Osteoblast (primary cell): ENCODE data around the gene TGFBRAP1. TPM values are rescaled to one million over a fixed set of nuclear protein-coding genes. Genes with fewer than 3 reads are reported as not detected.

Experiments used
- DNase-seq: peaks from one replicate; pipeline ENCODE4 v3.0.0; 2011; ENCODE audit warnings: low spot score, mixed read lengths; ENCODE audit not compliant: insufficient read length; ENCODE audit errors: missing footprints
- H2AFZ ChIP-seq: 2 replicates; pipeline ENCODE4 v1.6.0; 2011; ENCODE audit warnings: mild to moderate bottlenecking, low read length
- H3K27ac ChIP-seq: 2 replicates; pipeline ENCODE4 v1.5.1; 2011; ENCODE audit warnings: mild to moderate bottlenecking, low read depth, low read length, moderate library complexity
- H3K27me3 ChIP-seq: 2 replicates; pipeline ENCODE4 v1.6.0; 2012; ENCODE audit warnings: mild to moderate bottlenecking, control low read depth, inconsistent platforms, low read length, moderate library complexity; ENCODE audit not compliant: insufficient read depth
- H3K36me3 ChIP-seq: 2 replicates; pipeline ENCODE4 v1.5.1; 2011; ENCODE audit warnings: mild to moderate bottlenecking, low read length, control low read depth, moderate library complexity; ENCODE audit not compliant: insufficient read depth
- H3K4me1 ChIP-seq: 2 replicates; pipeline ENCODE4 v1.5.1; 2011; ENCODE audit warnings: mild to moderate bottlenecking, low read length, control low read depth, moderate library complexity; ENCODE audit not compliant: insufficient read depth
- H3K4me2 ChIP-seq: 2 replicates; pipeline ENCODE4 v1.6.0; 2011; ENCODE audit warnings: mild to moderate bottlenecking, low read length; ENCODE audit not compliant: insufficient read depth
- H3K4me3 ChIP-seq: fragments of 200-600 bp; sonication (generic); 3 replicates; pipeline ENCODE4 v1.5.1; 2012; ENCODE audit warnings: mild to moderate bottlenecking, low read length, inconsistent platforms; ENCODE audit not compliant: insufficient read depth
- H3K79me2 ChIP-seq: 2 replicates; pipeline ENCODE4 v1.6.0; 2012; ENCODE audit warnings: mild to moderate bottlenecking, low read length, control low read depth, inconsistent platforms; ENCODE audit not compliant: insufficient read depth
- H3K9me3 ChIP-seq: 2 replicates; pipeline ENCODE4 v1.5.1; 2011; ENCODE audit warnings: low read depth, low read length, control low read depth
- H4K20me1 ChIP-seq: 2 replicates; pipeline ENCODE4 v1.6.0; 2012; ENCODE audit warnings: mild to moderate bottlenecking, low read length, control low read depth; ENCODE audit not compliant: insufficient read depth
- CTCF ChIP-seq: IDR thresholded peaks from 2 replicates; pipeline ENCODE4 v1.5.1; 2011; ENCODE audit warnings: mild to moderate bottlenecking, low read depth, low read length, moderate library complexity; ENCODE audit errors: extremely low read depth
- total RNA-seq: library from RNA; depleted of rRNA; stranded (reverse); fragments of >200 nt; gene quantifications from 2 replicates; pipeline ENCODE4 v1.2.3, GENCODE V29; 2012

TGFBRAP1 gene
- total RNA-seq, 1 donor = 32.6 TPM

DNA sequence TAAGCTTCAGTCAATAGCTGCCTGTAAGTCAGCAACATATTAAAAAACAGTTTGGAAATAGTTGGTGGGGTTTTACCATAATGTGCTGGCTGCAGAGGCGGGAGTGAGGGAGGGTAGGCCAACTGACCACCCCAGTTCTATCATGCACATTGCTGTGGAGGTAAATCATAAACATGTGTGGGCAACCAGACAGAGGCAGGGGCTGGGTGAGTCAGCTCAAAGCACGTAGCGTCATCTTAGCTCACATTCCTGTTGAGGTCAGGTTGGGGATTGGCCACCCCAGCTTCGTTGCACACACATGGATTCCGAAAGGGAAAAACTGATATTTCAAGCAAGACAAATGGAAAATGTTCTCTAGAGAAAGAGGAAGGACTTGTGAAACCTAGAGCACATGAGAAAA, 68.5 kb downstream of the TGFBRAP1 start:
- peaks cover 3% of the 10 kb centered on the region for H4K20me1 ChIP-seq
- H3K27me3 ChIP-seq = no peaks in the 10 kb centered on the region
- H3K4me2 ChIP-seq = peak overlapping the region; percentile 9
- no peak overlapping the region for H3K4me3 ChIP-seq
- H3K4me1 ChIP-seq = peaks cover 7% of the 10 kb centered on the region
- no peaks in the 10 kb centered on the region for H3K9me3 ChIP-seq
- H3K79me2 ChIP-seq = no peaks in the 10 kb centered on the region
- no peak overlapping the region for H2AFZ ChIP-seq
- DNase-seq = peak; percentile 92
- no peak for TF ChIP-seq CTCF
- H3K36me3 ChIP-seq = peaks cover 6% of the 10 kb centered on the region
- H3K27ac ChIP-seq = peak overlapping the region; percentile 29

DNA sequence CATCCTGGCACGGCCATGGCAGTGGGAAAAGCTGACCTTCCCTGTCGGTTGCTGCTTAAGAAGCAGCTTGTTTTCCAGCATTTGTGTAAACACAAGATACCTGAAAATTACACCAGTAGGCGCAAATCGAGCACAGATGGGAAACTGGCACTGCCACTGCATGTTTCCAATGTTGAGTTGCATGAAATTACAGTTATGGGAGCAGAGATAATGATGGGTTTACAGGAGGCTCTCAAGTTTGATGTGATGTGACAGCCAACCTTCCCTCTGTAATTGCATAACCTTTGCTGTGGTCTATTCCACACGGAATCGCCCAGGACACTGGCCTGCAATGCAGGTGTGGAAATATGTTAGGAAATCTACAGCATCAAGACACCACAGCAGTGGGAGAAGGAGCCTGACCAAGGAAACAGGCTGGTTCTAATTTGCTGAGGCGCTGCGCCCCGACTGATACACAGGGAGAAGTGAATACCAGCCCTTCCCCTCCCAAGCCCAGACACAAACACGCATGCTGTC, 70.6 kb downstream of the TGFBRAP1 start:
- no peak overlapping the region for H3K27ac ChIP-seq
- TF ChIP-seq CTCF = no peak
- peaks cover 7% of the 10 kb centered on the region for H3K4me1 ChIP-seq
- DNase-seq = no peak
- no peak overlapping the region for H2AFZ ChIP-seq
- H3K4me3 ChIP-seq = no peak overlapping the region
- no peaks in the 10 kb centered on the region for H3K79me2 ChIP-seq
- H3K36me3 ChIP-seq = no peaks in the 10 kb centered on the region
- H3K9me3 ChIP-seq = no peaks in the 10 kb centered on the region
- H3K4me2 ChIP-seq = no peak overlapping the region
- no peaks in the 10 kb centered on the region for H3K27me3 ChIP-seq
- no peaks in the 10 kb centered on the region for H4K20me1 ChIP-seq

DNA sequence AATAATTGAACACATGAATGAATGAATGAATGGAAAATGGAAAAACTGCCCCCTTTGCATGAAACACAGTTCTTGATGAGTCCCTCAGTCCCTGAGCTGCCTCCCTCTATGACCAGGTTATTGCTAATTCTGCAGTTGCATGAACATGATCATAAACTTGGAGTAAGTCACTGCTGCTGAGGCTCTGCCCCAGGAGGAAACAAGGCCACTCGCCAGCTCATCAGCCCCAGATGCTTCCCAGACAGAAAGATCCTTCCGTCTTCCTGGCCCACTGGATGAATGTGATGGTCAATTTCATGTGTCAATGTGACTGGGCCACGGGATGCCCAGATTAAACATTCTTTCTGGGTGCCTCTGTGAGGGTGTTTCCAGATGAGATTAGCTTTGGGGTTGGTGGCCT, 71.6 kb downstream of the TGFBRAP1 start:
- Histone ChIP-seq H3K27me3 (no peaks in the 10 kb centered on the region), H3K4me3 (no peak overlapping the region), H4K20me1 (no peaks in the 10 kb centered on the region), H3K4me1 (peaks cover 7% of the 10 kb centered on the region), H3K4me2 (no peak overlapping the region), H3K27ac (no peak overlapping the region), H3K9me3 (no peaks in the 10 kb centered on the region), H2AFZ (no peak overlapping the region), H3K36me3 (no peaks in the 10 kb centered on the region), H3K79me2 (no peaks in the 10 kb centered on the region)
- DNase-seq = no peak
- no peak for TF ChIP-seq CTCF

DNA sequence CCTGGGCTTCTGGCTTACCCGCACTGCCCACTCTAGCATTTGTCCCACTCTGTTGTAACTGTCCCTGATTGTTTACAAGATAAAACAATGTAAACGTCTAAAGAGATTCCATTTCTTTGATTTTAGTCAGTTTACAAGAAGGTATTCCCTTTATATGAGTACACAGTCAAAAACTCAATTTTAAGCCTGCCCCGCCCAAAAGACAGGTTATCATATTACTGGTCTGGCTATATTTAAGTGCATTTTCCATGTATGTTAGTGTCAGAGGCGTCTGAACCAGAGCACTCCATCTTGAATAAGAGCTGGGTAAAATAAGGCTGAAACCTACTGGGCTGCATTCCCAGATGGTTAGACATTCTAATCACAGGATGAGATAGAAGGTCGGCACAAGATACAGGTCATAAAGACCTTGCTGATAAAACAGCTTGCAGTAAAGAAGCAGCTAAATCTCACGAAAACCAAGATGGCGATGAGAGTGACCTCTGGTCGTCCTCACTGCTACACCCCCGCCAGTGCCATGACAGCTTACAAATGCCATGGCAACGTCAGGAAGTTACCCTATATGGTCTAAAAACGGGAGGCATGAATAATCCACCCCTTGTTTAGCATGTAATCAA, 73.0 kb downstream of the TGFBRAP1 start:
- Histone ChIP-seq H3K4me1 (peaks cover 7% of the 10 kb centered on the region), H3K4me2 (no peak overlapping the region), H3K36me3 (no peaks in the 10 kb centered on the region), H4K20me1 (no peaks in the 10 kb centered on the region), H3K9me3 (no peaks in the 10 kb centered on the region), H3K79me2 (no peaks in the 10 kb centered on the region), H2AFZ (no peak overlapping the region), H3K27ac (no peak overlapping the region), H3K4me3 (no peak overlapping the region), H3K27me3 (no peaks in the 10 kb centered on the region)
- DNase-seq = no peak
- TF ChIP-seq CTCF = no peak
